Peyer's patch (tissue), 4 donors: Measurements from ENCODE around the gene SYNE4. TPM values are rescaled to one million over a fixed set of nuclear protein-coding genes. Genes with fewer than 3 reads are reported as not detected.

ENCODE experiments used
- DNase-seq, 3 donors: peaks; one replicate each; pipeline ENCODE4 v3.0.0-alpha.2; 2017 to 2019
- H3K27ac ChIP-seq, 4 donors: fragments of 200-600 bp; sonication (generic); one replicate each; pipeline ENCODE4 v1.5.1; 2016 to 2019
- H3K27me3 ChIP-seq, 2 donors: fragments of 200-600 bp; sonication (generic); one replicate each; pipeline ENCODE4 v1.5.1; 2019
- H3K36me3 ChIP-seq, 3 donors: fragments of 200-600 bp; sonication (generic); one replicate each; pipeline ENCODE4 v1.5.1; 2016 to 2019
- H3K4me1 ChIP-seq, 4 donors: fragments of 200-600 bp; sonication (generic); one replicate each; pipeline ENCODE4 v1.5.1; 2016 to 2019
- H3K4me3 ChIP-seq, 4 donors: fragments of 200-600 bp; sonication (generic); 1 replicate in 3 of 4; 2 replicates in 1 of 4; pipeline ENCODE4 v1.5.1; 2016 to 2019; ENCODE audit warnings: mild to moderate bottlenecking in 1 of 4
- H3K9me3 ChIP-seq, 4 donors: fragments of 200-600 bp; sonication (generic); one replicate each; pipeline ENCODE4 v1.5.1; 2016 to 2019; ENCODE audit warnings: mild to moderate bottlenecking in 1 of 4
- CTCF ChIP-seq, 6 experiments: fragments of 450-650 bp in 4 of 6; fragments of 200-600 bp in 2 of 6; sonication (generic) in 1 of 6; IDR thresholded peaks; one replicate each; pipeline ENCODE4 v1.5.1; 2017 to 2019; ENCODE audit warnings: antibody characterized with exemption in 6 of 6, mild to moderate bottlenecking in 3 of 6, moderate library complexity in 1 of 6
- POLR2A ChIP-seq, 2 donors: fragments of 450-650 bp; IDR thresholded peaks; one replicate each; pipeline ENCODE4 v1.5.1; 2017; ENCODE audit warnings: antibody characterized with exemption in 2 of 2, mild to moderate bottlenecking in 2 of 2, moderate library complexity in 2 of 2
- total RNA-seq, 4 donors: library from RNA; depleted of rRNA; stranded (reverse); fragments of >200 nt; gene quantifications; one replicate each; pipeline ENCODE4 v1.1.0, GENCODE V29; 2016

The SYNE4 gene
- total RNA-seq, 4 donors from 2014 or later = 0.67 to 6.8 (median 6.1) TPM; not detected in 1

GRCh38 chr19:35977446-35978222 lies 31.0 kb downstream of the SYNE4 start:
- DNase-seq = no peak
- Histone ChIP-seq H3K36me3 (no peaks in the 10 kb centered on the region), H3K27me3 (no peaks in the 10 kb centered on the region), H3K9me3 (no peaks in the 10 kb centered on the region), H3K4me3 (no peak overlapping the region), H3K4me1 (no peaks in the 10 kb centered on the region), H3K27ac (no peak overlapping the region)
- TF ChIP-seq POLR2A (IDR thresholded peaks at IDR 0.05) (no peak), CTCF (IDR thresholded peaks at IDR 0.05) (no peak)

GRCh38 chr19:35975608-35976214 lies 32.9 kb downstream of the SYNE4 start:
- Histone ChIP-seq H3K27me3 (no peaks in the 10 kb centered on the region), H3K4me3 (no peak overlapping the region), H3K27ac (no peak overlapping the region), H3K9me3 (no peaks in the 10 kb centered on the region), H3K36me3 (no peaks in the 10 kb centered on the region), H3K4me1 (no peaks in the 10 kb centered on the region)
- no peak for TF ChIP-seq POLR2A (IDR thresholded peaks at IDR 0.05)
- no peak for TF ChIP-seq CTCF (IDR thresholded peaks at IDR 0.05)
- DNase-seq = no peak

GRCh38 chr19:35973487-35973886 lies 35.1 kb downstream of the SYNE4 start:
- Histone ChIP-seq H3K9me3 (no peaks in the 10 kb centered on the region), H3K27ac (no peak overlapping the region), H3K4me3 (no peak overlapping the region), H3K27me3 (no peaks in the 10 kb centered on the region), H3K4me1 (no peaks in the 10 kb centered on the region), H3K36me3 (no peaks in the 10 kb centered on the region)
- TF ChIP-seq POLR2A (IDR thresholded peaks at IDR 0.05) (no peak), CTCF (IDR thresholded peaks at IDR 0.05) (no peak)
- no peak for DNase-seq

- Histone ChIP-seq H3K9me3 (no peaks in the 10 kb centered on the region), H3K4me3 (no peak overlapping the region), H3K27me3 (no peaks in the 10 kb centered on the region), H3K4me1 (no peaks in the 10 kb centered on the region), H3K27ac (no peak overlapping the region), H3K36me3 (no peaks in the 10 kb centered on the region)
- TF ChIP-seq CTCF (IDR thresholded peaks at IDR 0.05) = no peak
- no peak for TF ChIP-seq POLR2A (IDR thresholded peaks at IDR 0.05)
- no peak for DNase-seq
Measured at GRCh38 chr19:35966771-35967170, 41.8 kb downstream of the SYNE4 start.

GRCh38 chr19:35963514-35963913 lies 45.1 kb downstream of the SYNE4 start:
- TF ChIP-seq POLR2A (IDR thresholded peaks at IDR 0.05) = no peak
- TF ChIP-seq CTCF (IDR thresholded peaks at IDR 0.05) = no peak
- H3K27ac ChIP-seq = no peak overlapping the region
- H3K4me3 ChIP-seq = no peak overlapping the region
- no peaks in the 10 kb centered on the region for H3K36me3 ChIP-seq
- no peak for DNase-seq
- no peaks in the 10 kb centered on the region for H3K9me3 ChIP-seq
- H3K27me3 ChIP-seq = peaks cover 0 to 7% of the 10 kb centered on the region in 2 donors
- peaks cover 0 to 10% (median 4%) of the 10 kb centered on the region in 4 donors for H3K4me1 ChIP-seq
